Stimulated activated effector memory CD8-positive, alpha-beta T cell treated with anti-CD3 and anti-CD28 coated beads, Interleukin-12 subunit alpha, Interleukin-12 subunit beta, amount 100 ng/mL, for 72 hours (primary cell): ENCODE data around the gene CABLES1.

ENCODE experiments used
- ATAC-seq: fragments of 150-1000 bp; cut with Tn5 transposase; 2 replicates; pipeline ENCODE4 v1.10.0; 2021
- DNase-seq, 2 donors: peaks; one replicate each; pipeline ENCODE4 v3.0.0; 2021 to 2022; ENCODE audit warnings: low spot score in 2 of 2
- H3K27ac Mint-ChIP-seq: one replicate; pipeline ENCODE4 v1.8.0; 2022; ENCODE audit warnings: mild to moderate bottlenecking, mixed read lengths
- H3K36me3 Mint-ChIP-seq: one replicate; pipeline ENCODE4 v1.8.0; 2022; ENCODE audit warnings: mild to moderate bottlenecking, mixed read lengths
- H3K4me1 Mint-ChIP-seq: one replicate; pipeline ENCODE4 v1.8.0; 2022; ENCODE audit warnings: mixed read lengths
- H3K4me3 Mint-ChIP-seq: one replicate; pipeline ENCODE4 v1.8.0; 2022; ENCODE audit warnings: mild to moderate bottlenecking, mixed read lengths
- H3K9me3 Mint-ChIP-seq: one replicate; pipeline ENCODE4 v1.8.0; 2022; ENCODE audit warnings: mixed read lengths

The CABLES1 gene

DNA sequence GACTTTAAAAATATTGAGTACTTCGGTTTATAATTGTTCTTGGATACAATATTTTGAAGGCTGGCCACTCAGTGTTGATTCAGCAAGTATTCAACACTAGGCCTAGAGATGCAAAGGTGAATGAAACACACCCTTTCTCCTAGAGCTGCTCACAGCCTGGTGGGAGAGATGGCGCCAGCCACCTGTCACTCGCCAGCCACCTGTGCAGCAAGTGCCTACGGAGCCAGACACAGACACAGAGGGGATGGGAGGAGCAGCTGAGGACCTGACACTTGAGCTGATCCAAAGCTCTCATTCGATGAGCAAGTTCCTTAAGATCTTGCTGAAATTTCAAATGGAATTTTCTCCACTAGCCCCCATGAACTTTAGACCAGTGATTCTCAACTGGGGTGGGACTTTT, 166.7 kb downstream of the CABLES1 start:
- Mint-ChIP-seq H3K9me3 (no peaks in the 10 kb centered on the region), H3K27ac (no peak overlapping the region), H3K36me3 (peaks cover 5% of the 10 kb centered on the region), H3K4me3 (no peak overlapping the region), H3K4me1 (peaks cover 8% of the 10 kb centered on the region)
- DNase-seq: no peak
- ATAC-seq: no peak

DNA sequence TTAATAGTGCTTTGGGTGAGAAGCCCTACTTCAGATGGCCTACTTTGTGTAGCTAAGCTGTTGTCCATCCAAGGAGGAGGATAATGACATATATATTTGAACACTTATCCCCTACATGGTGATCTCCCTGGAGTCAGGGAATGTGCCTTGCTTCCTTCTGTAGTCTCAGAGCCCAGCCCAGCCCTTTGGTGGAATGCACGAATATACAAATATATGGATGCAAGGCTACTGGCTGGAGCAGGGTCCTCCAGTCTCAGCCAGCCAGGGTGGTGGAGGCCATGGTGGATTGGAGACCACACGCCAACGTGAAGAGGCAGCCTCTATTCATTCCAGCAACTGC, 167.2 kb downstream of the CABLES1 start:
- no peak overlapping the region for H3K4me3 Mint-ChIP-seq
- no peak overlapping the region for H3K27ac Mint-ChIP-seq
- peaks cover 5% of the 10 kb centered on the region for H3K36me3 Mint-ChIP-seq
- no peak for ATAC-seq
- DNase-seq: no peak
- no peaks in the 10 kb centered on the region for H3K9me3 Mint-ChIP-seq
- H3K4me1 Mint-ChIP-seq: peaks cover 13% of the 10 kb centered on the region

DNA sequence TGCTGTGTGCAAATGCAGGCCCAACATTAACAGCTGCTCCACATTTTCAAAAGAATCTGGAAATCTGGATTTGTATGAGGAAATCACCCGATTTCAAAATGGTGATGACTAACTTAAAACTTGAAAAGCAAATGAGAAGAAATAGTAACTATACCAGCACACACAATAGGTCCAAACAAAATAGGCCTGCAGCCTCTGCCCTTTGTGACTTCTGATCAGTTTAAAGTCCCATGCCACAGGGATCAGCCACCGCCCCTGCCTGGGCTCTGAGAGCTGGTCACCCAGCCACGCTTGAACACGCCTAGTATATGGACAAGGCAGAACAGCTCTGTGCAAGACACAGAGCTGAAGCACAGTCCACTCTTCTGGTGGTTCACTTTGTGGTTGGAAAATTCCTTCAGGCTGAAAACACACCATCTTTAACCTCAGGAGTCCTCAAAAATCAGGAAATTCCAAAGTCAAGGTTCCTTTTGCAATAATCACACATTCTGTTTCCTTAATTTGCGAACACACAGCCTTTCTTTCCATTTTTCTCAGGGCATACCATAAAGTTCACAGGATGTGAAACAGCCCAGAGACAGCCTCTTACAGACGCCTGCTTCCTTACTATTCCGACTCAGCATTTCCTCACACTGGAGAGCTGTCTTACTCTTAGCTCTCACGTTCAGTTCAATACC, 167.7 kb downstream of the CABLES1 start:
- Mint-ChIP-seq H3K9me3 (no peaks in the 10 kb centered on the region), H3K4me1 (peaks cover 18% of the 10 kb centered on the region), H3K36me3 (peaks cover 2% of the 10 kb centered on the region), H3K4me3 (no peak overlapping the region), H3K27ac (no peak overlapping the region)
- DNase-seq (no peak), ATAC-seq (no peak)

DNA sequence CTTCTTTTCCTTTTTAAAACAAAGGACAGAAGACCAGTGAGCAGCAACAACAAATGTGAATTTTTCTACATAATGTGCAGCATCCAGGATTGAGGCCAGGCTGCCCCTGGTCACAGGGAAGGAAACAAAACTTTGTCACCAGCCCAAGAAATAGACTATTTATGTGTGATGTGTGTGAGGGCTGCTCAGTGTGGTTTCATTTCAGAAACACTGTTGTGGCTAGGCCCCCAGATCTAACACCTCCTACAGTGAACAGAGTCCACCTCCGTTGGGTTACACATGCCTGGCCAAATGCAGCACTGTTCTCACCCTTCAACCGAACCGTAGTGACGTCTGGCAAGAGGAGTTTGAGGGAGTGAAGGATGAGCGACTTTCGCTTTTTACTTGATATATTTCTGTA, 171.5 kb downstream of the CABLES1 start:
- H3K4me3 Mint-ChIP-seq: peak overlapping the region; percentile 60
- peak in 1 of 2 donors; percentile 62 for DNase-seq
- H3K36me3 Mint-ChIP-seq: no peaks in the 10 kb centered on the region
- H3K27ac Mint-ChIP-seq: peak overlapping the region; percentile 64
- peaks cover 27% of the 10 kb centered on the region for H3K4me1 Mint-ChIP-seq
- no peaks in the 10 kb centered on the region for H3K9me3 Mint-ChIP-seq
- peak; percentile 91 for ATAC-seq

DNA sequence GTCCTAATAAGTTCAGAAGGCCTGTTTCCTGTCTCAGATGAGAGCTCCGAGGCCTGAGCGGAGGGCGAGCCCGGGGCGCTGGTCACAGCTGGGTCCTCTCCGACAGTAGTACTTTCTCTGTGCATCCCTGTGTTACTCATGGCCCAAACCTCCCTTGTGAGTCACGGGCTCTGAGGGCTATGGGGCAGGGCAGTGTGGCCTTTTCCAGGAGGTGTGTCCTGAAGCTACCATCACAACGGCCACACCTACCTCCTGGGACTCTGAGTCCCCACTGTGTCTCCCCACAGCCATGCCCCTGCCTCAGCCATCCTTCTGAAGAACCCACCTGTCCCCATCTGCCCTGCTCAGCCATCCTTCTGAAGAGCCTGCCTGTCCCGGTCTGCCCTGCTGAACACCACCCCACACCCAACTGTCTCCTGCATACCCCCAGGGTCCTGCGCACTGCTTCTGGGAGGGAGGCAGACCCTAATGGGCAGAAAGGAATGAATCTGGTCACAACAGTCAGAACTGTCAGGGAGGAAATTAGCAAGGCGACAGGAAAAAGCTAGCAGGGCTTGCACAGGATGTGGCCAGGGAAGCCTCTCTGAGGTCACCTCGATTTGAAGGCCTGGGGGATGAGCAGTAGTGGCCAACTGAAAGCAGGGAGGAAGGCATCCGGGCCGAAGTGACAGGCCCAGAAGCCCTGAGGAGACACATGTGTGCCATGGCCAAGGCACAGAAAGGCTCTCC, 172.4 kb downstream of the CABLES1 start:
- peaks cover 27% of the 10 kb centered on the region for H3K4me1 Mint-ChIP-seq
- H3K4me3 Mint-ChIP-seq: peak overlapping the region; percentile 60
- peak; percentile 77 for ATAC-seq
- H3K27ac Mint-ChIP-seq: peak overlapping the region; percentile 64
- no peaks in the 10 kb centered on the region for H3K36me3 Mint-ChIP-seq
- H3K9me3 Mint-ChIP-seq: no peaks in the 10 kb centered on the region
- DNase-seq: peak; percentile 12 to 65
